Measurements from ENCODE around the gene ACYP2.
"Not testable (repeated sequence)": the region's sequence is repeated elsewhere in the genome, so short reads cannot be mapped to it uniquely, and the experiment has no call there.

Gene ACYP2

GRCh38 chr2:54227798-54228197, 112.4 kb downstream of the ACYP2 start:
- no peak for DNase-seq (ENCODE audit: low spot score)

- no peak for DNase-seq (ENCODE audit: low spot score)
These were observed 113.5 kb downstream of the ACYP2 start for GRCh38 chr2:54228945-54229344.

- no peak for DNase-seq (ENCODE audit: low spot score)
These were observed 118.6 kb downstream of the ACYP2 start for GRCh38 chr2:54233832-54234649.

GRCh38 chr2:54237428-54237827, 122.0 kb downstream of the ACYP2 start:
- DNase-seq (ENCODE audit: low spot score): no peak

- DNase-seq (ENCODE audit: low spot score): no peak
These were observed 124.0 kb downstream of the ACYP2 start for GRCh38 chr2:54239427-54239826.

GRCh38 chr2:54240515-54241469, 125.4 kb downstream of the ACYP2 start:
- no peak for DNase-seq (ENCODE audit: low spot score)

GRCh38 chr2:54247115-54247514, 131.7 kb downstream of the ACYP2 start:
- no peak for DNase-seq (ENCODE audit: low spot score)

- DNase-seq (ENCODE audit: low spot score): no peak
These were observed 134.2 kb downstream of the ACYP2 start for GRCh38 chr2:54249629-54250028.

GRCh38 chr2:54254180-54254579, 138.8 kb downstream of the ACYP2 start:
- DNase-seq (ENCODE audit: low spot score): no peak

- DNase-seq (ENCODE audit: low spot score): no peak
These were observed 140.0 kb downstream of the ACYP2 start for GRCh38 chr2:54255230-54256090.

- DNase-seq (ENCODE audit: low spot score): no peak
These were observed 140.8 kb downstream of the ACYP2 start, which contains the start of gene TSPYL6 for GRCh38 chr2:54256091-54256694. Gene TSPYL6 (minus strand): TSS chr2:54256229. CDS start chr2:54256151, 78 bp downstream.

- no peak for DNase-seq (ENCODE audit: low spot score)
These were observed 142.8 kb downstream of the ACYP2 start for GRCh38 chr2:54258166-54258565.

- no peak for DNase-seq (ENCODE audit: low spot score)
These were observed 144.2 kb downstream of the ACYP2 start for GRCh38 chr2:54259413-54260240.

GRCh38 chr2:54260241-54260595, 144.8 kb downstream of the ACYP2 start:
- DNase-seq (ENCODE audit: low spot score): no peak

GRCh38 chr2:54261537-54261936, 146.1 kb downstream of the ACYP2 start:
- no peak for DNase-seq (ENCODE audit: low spot score)

- no peak for DNase-seq (ENCODE audit: low spot score)
These were observed 146.8 kb downstream of the ACYP2 start for GRCh38 chr2:54262015-54262765.

- not testable (repeated sequence) for DNase-seq (ENCODE audit: low spot score)
These were observed 149.7 kb downstream of the ACYP2 start for GRCh38 chr2:54265081-54265480.

GRCh38 chr2:54267577-54267976, 152.2 kb downstream of the ACYP2 start:
- DNase-seq (ENCODE audit: low spot score): no peak

GRCh38 chr2:54271189-54271588, 155.8 kb downstream of the ACYP2 start:
- DNase-seq (ENCODE audit: low spot score): no peak

Measured in germinal center (tissue), 1 donor.